H9 (cell line): ENCODE measurements around the gene AGK. TPM values are rescaled to one million over a fixed set of nuclear protein-coding genes. Genes with fewer than 3 reads are reported as not detected.

ENCODE experiments used
- DNase-seq: peaks from one replicate; pipeline ENCODE4 v3.0.0-alpha.2; 2017
- H2AFZ ChIP-seq: one replicate; pipeline ENCODE4 v1.6.1; 2013; ENCODE audit warnings: mild to moderate bottlenecking, low read length, control low read depth, moderate library complexity
- H2AK5ac ChIP-seq: 2 replicates; pipeline ENCODE4 v1.6.1; 2013; ENCODE audit warnings: low read length, control low read depth, mixed read lengths; ENCODE audit not compliant: insufficient read length
- H2BK120ac ChIP-seq: one replicate; pipeline ENCODE4 v1.6.1; 2013; ENCODE audit warnings: low read depth, mild to moderate bottlenecking, low read length, control low read depth, inconsistent platforms; ENCODE audit not compliant: poor library complexity, severe bottlenecking
- H2BK12ac ChIP-seq: 2 replicates; pipeline ENCODE4 v1.6.1; 2013; ENCODE audit warnings: low read length, control low read depth, mixed read lengths, low read depth; ENCODE audit not compliant: insufficient read length
- H2BK15ac ChIP-seq: 2 replicates; pipeline ENCODE4 v1.6.1; 2013; ENCODE audit warnings: low read depth, low read length, control low read depth
- H2BK20ac ChIP-seq: one replicate; pipeline ENCODE4 v1.6.1; 2013; ENCODE audit warnings: low read depth, mild to moderate bottlenecking, low read length, control low read depth, inconsistent platforms; ENCODE audit not compliant: poor library complexity, severe bottlenecking
- H2BK5ac ChIP-seq: 2 replicates; pipeline ENCODE4 v1.6.1; 2013; ENCODE audit warnings: low read length, control low read depth, mixed read lengths; ENCODE audit not compliant: insufficient read length
- H3K14ac ChIP-seq: 2 replicates; pipeline ENCODE4 v1.6.1; 2013; ENCODE audit warnings: low read length, control low read depth; ENCODE audit not compliant: insufficient read depth
- H3K18ac ChIP-seq: 2 replicates; pipeline ENCODE4 v1.6.1; 2013; ENCODE audit warnings: low read depth, mild to moderate bottlenecking, mixed read lengths, low read length, control low read depth; ENCODE audit not compliant: insufficient read length
- H3K23ac ChIP-seq: 2 replicates; pipeline ENCODE4 v1.6.1; 2013; ENCODE audit warnings: low read length, control low read depth, mixed read lengths, low read depth; ENCODE audit not compliant: insufficient read length
- H3K23me2 ChIP-seq: 2 replicates; pipeline ENCODE4 v1.6.1; 2013; ENCODE audit warnings: low read depth, mild to moderate bottlenecking, mixed read lengths, low read length, control low read depth; ENCODE audit not compliant: insufficient read length, poor library complexity, severe bottlenecking
- H3K27ac ChIP-seq: 2 replicates; pipeline ENCODE4 v1.5.1; 2013; ENCODE audit warnings: low read length, control low read depth, mixed read lengths, low read depth; ENCODE audit not compliant: insufficient read length
- H3K27me3 ChIP-seq: 2 replicates; pipeline ENCODE4 v1.6.1; 2013; ENCODE audit warnings: low read length, control low read depth, inconsistent platforms; ENCODE audit not compliant: insufficient read depth
- H3K4ac ChIP-seq: 2 replicates; pipeline ENCODE4 v1.6.1; 2013; ENCODE audit warnings: low read depth, mild to moderate bottlenecking, control low read depth, inconsistent platforms, low read length, moderate library complexity
- H3K4me1 ChIP-seq: 2 replicates; pipeline ENCODE4 v1.6.1; 2013; ENCODE audit warnings: low read length, control low read depth, inconsistent platforms; ENCODE audit not compliant: insufficient read depth
- H3K4me2 ChIP-seq: 2 replicates; pipeline ENCODE4 v1.6.1; 2013; ENCODE audit warnings: low read length, control low read depth, mixed read lengths; ENCODE audit not compliant: insufficient read length, insufficient read depth
- H3K56ac ChIP-seq: 2 replicates; pipeline ENCODE4 v1.6.1; 2013; ENCODE audit warnings: low read depth, mild to moderate bottlenecking, mixed read lengths, low read length, control low read depth; ENCODE audit not compliant: insufficient read length
- H3K79me1 ChIP-seq: 2 replicates; pipeline ENCODE4 v1.6.1; 2013; ENCODE audit warnings: low read depth, mild to moderate bottlenecking, moderate library complexity, low read length, control low read depth, inconsistent platforms; ENCODE audit not compliant: insufficient read depth, poor library complexity, severe bottlenecking
- H3K79me2 ChIP-seq: 2 replicates; pipeline ENCODE4 v1.6.1; 2013; ENCODE audit warnings: low read length, control low read depth, inconsistent platforms; ENCODE audit not compliant: insufficient read depth
- H3K9ac ChIP-seq: 2 replicates; pipeline ENCODE4 v1.6.1; 2013; ENCODE audit warnings: low read length, control low read depth, mixed read lengths; ENCODE audit not compliant: insufficient read length; ENCODE audit errors: extremely low read depth
- H3K9me3 ChIP-seq: one replicate; pipeline ENCODE4 v1.6.1; 2013; ENCODE audit warnings: low read depth, low read length, inconsistent platforms; ENCODE audit not compliant: control insufficient read depth
- H3T11ph ChIP-seq: one replicate; pipeline ENCODE4 v1.6.1; 2013; ENCODE audit warnings: mild to moderate bottlenecking, low read length, control low read depth, inconsistent platforms
- H4K20me1 ChIP-seq: one replicate; pipeline ENCODE4 v1.6.1; 2013; ENCODE audit not compliant: control insufficient read depth, insufficient read length, insufficient read depth
- H4K5ac ChIP-seq: 2 replicates; pipeline ENCODE4 v1.6.1; 2013; ENCODE audit warnings: low read depth, mild to moderate bottlenecking, mixed read lengths, low read length, control low read depth; ENCODE audit not compliant: insufficient read length
- H4K8ac ChIP-seq: replicated peaks from 2 replicates; pipeline ENCODE4 v1.6.1; 2013; ENCODE audit warnings: low read length, control low read depth, mixed read lengths, low read depth; ENCODE audit not compliant: insufficient read length
- H4K91ac ChIP-seq: 2 replicates; pipeline ENCODE4 v1.6.1; 2013; ENCODE audit warnings: low read depth, mild to moderate bottlenecking, moderate library complexity, mixed read lengths, low read length, control low read depth; ENCODE audit not compliant: insufficient read length
- H3K27ac Mint-ChIP-seq, 3 experiments: 2 replicates in 2 of 3; 3 replicates in 1 of 3; pipeline ENCODE4 v1.8.0; 2020 to 2021; ENCODE audit warnings: mixed read lengths in 3 of 3, mild to moderate bottlenecking in 1 of 3, moderate library complexity in 1 of 3
- H3K27me3 Mint-ChIP-seq: 2 replicates; pipeline ENCODE4 v1.8.0; 2021; ENCODE audit warnings: low read depth, mild to moderate bottlenecking, moderate library complexity, mixed read lengths
- H3K36me3 Mint-ChIP-seq, 3 experiments: 2 replicates in 2 of 3; 3 replicates in 1 of 3; pipeline ENCODE4 v1.8.0; 2020 to 2021; ENCODE audit warnings: low read depth in 3 of 3, mixed read lengths in 3 of 3; ENCODE audit not compliant: insufficient read depth in 1 of 3
- H3K4me1 Mint-ChIP-seq, 2 experiments: 2 replicates each; pipeline ENCODE4 v1.8.0; 2020; ENCODE audit warnings: mixed read lengths in 2 of 2
- H3K4me3 Mint-ChIP-seq, 2 experiments: 2 replicates in 1 of 2; 3 replicates in 1 of 2; pipeline ENCODE4 v1.8.0; 2020 to 2021; ENCODE audit warnings: mild to moderate bottlenecking in 2 of 2, mixed read lengths in 2 of 2, moderate library complexity in 1 of 2
- H3K9me3 Mint-ChIP-seq, 2 experiments: 2 replicates in 1 of 2; 3 replicates in 1 of 2; pipeline ENCODE4 v1.8.0; 2020; ENCODE audit warnings: mild to moderate bottlenecking in 2 of 2, mixed read lengths in 2 of 2, moderate library complexity in 1 of 2
- WGBS: extraction: QIAGEN DNeasy Blood & Tissue Kit; methylation state at CpG from one replicate; pipeline ENCODE4 v1.1.7; 2013; ENCODE audit warnings: missing lambda C conversion rate, low lambda C conversion rate, mixed read lengths; ENCODE audit not compliant: insufficient read length; ENCODE audit errors: extremely low coverage; 5-methylcytosine and 5-hydroxymethylcytosine counted together
- total RNA-seq: library from RNA; stranded (reverse); gene quantifications from 2 replicates; pipeline ENCODE4 v1.2.1, GENCODE V29; 2021
- TF ChIP-seq, protein P1 (sequence below): fragments of 200-600 bp; sonication (generic); conservative IDR thresholded peaks from 3 replicates; pipeline ENCODE4 v1.8.0; 2021; ENCODE audit warnings: antibody characterized with exemption, mild to moderate bottlenecking

Gene AGK
- total RNA-seq, 1 experiment from 2014 or later = 35.1 TPM

DNA sequence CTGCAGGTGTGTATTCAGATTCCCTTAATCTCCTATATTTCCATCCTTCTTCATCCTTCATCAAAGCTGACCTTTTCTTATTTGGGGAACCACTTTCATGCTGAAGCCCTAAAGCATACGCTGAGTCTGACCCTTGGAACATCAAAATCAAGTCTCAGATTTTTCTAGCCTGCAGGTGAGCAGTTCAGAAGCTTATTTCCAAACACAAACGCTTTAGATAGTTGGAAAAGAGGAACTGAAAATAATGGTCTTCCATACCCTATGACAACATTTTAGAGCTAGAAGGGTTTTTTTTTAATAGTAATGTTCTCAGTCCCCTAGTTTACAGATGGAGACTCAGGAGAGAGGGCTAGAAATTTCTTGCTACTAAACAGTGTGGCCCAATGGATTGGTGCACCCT lies 1.6 kb upstream of the AGK start:
- WGBS = no CpG with 5 or more reads among the region's 2 CpGs
- H3K9me3 ChIP-seq = no peaks in the 10 kb centered on the region
- TF ChIP-seq, protein P1, sequence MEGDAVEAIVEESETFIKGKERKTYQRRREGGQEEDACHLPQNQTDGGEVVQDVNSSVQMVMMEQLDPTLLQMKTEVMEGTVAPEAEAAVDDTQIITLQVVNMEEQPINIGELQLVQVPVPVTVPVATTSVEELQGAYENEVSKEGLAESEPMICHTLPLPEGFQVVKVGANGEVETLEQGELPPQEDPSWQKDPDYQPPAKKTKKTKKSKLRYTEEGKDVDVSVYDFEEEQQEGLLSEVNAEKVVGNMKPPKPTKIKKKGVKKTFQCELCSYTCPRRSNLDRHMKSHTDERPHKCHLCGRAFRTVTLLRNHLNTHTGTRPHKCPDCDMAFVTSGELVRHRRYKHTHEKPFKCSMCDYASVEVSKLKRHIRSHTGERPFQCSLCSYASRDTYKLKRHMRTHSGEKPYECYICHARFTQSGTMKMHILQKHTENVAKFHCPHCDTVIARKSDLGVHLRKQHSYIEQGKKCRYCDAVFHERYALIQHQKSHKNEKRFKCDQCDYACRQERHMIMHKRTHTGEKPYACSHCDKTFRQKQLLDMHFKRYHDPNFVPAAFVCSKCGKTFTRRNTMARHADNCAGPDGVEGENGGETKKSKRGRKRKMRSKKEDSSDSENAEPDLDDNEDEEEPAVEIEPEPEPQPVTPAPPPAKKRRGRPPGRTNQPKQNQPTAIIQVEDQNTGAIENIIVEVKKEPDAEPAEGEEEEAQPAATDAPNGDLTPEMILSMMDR = no peak

More for the DNA sequence above, 1.6 kb upstream of the AGK start:
- Histone ChIP-seq H3K79me1 (no peaks in the 10 kb centered on the region), H2BK5ac (no peak overlapping the region), H4K91ac (no peak overlapping the region), H2BK15ac (no peak overlapping the region), H3T11ph (no peak overlapping the region), H3K23ac (no peak overlapping the region), H4K8ac (no peak overlapping the region), H2AK5ac (no peak overlapping the region), H3K23me2 (peaks cover 12% of the 10 kb centered on the region), H2AFZ (no peak overlapping the region), H2BK12ac (no peak overlapping the region), H2BK20ac (no peak overlapping the region), H2BK120ac (no peak overlapping the region), H3K27me3 (no peaks in the 10 kb centered on the region), H3K79me2 (no peaks in the 10 kb centered on the region), H3K56ac (no peak overlapping the region), H3K4ac (no peak overlapping the region), H3K4me1 (peaks cover 3% of the 10 kb centered on the region; the same call in 1 of the 2 replicates), H3K18ac (no peak overlapping the region), H4K5ac (no peak overlapping the region), H3K14ac (no peak overlapping the region), H4K20me1 (no peaks in the 10 kb centered on the region), H3K9ac (no peak overlapping the region), H3K27ac (no peak overlapping the region), H3K4me2 (no peak overlapping the region)
- no peak overlapping the region for H3K27ac Mint-ChIP-seq
- H3K36me3 Mint-ChIP-seq = peaks cover 0 to 5% (median 0%) of the 10 kb centered on the region in 3 experiments; a peak in 4 of 7 replicates
- H3K27me3 Mint-ChIP-seq = no peaks in the 10 kb centered on the region
- no peak for DNase-seq
- no peaks in the 10 kb centered on the region for H3K9me3 Mint-ChIP-seq
- H3K4me1 Mint-ChIP-seq = peaks cover 28 to 47% of the 10 kb centered on the region in 2 experiments
- no peak overlapping the region; a peak in 1 of 5 replicates for H3K4me3 Mint-ChIP-seq
